K562 (cell line): ENCODE data around the gene JAKMIP2. TPM values are rescaled to one million over a fixed set of nuclear protein-coding genes. Genes with fewer than 3 reads are reported as not detected.

ENCODE experiments used
- ATAC-seq: fragments of 200-7000 bp; cut with Tn5 transposase; 3 replicates; pipeline ENCODE4 v1.9.1; 2020; ENCODE audit warnings: moderate library complexity
- BruUV-seq: library from RNA; stranded (reverse); fragments of 400-500 nt; replicated peaks from 2 replicates; lab custom pipeline; 2021; lab: Mats Ljungman, UMichigan
- CTCF ChIA-PET: fragments of 300-600 bp; formaldehyde crosslinking; extraction: SDS; loops from one replicate; lab custom pipeline; 2021; ENCODE audit warnings: low intra/inter-chr PET ratio; lab: Yijun Ruan, JAX
- POLR2A ChIA-PET: fragments of 300-600, 350-650 bp; sonication (Branson Sonifier 250); formaldehyde crosslinking; extraction: SDS; loops from one replicate; lab custom pipeline; 2021; ENCODE audit warnings: antibody characterized with exemption, inconsistent platforms; lab: Yijun Ruan, JAX
- DNase-seq, 4 experiments: peaks; one replicate each; pipeline versions ENCODE4 v3.0.0 to v3.0.0-alpha.2; 2011 to 2018; ENCODE audit warnings: low spot score in 3 of 4, mixed read lengths in 3 of 4; ENCODE audit errors: extremely low read depth in 1 of 4
- FAIRE-seq: peaks from 2 replicates; lab custom pipeline; 2011; peaks lifted over from hg19 to GRCh38; lab: Jason Lieb, UNC
- H2AFZ ChIP-seq: 2 replicates; pipeline ENCODE4 v1.6.0; 2011; ENCODE audit warnings: low read depth, low read length, control low read depth, inconsistent platforms
- H3K27ac ChIP-seq: fragments of 200-600 bp; 3 replicates; pipeline ENCODE4 v1.8.0; 2011; ENCODE audit warnings: low read depth, mild to moderate bottlenecking, control low read depth, inconsistent platforms, low read length, moderate library complexity, mixed read lengths; ENCODE audit errors: extremely low read depth
- H3K27me3 ChIP-seq, 2 experiments: fragments of 300-600 bp in 1 of 2; 2 replicates in 1 of 2; 3 replicates in 1 of 2; pipeline versions ENCODE4 v1.6.0 to v1.8.0; 2011; ENCODE audit warnings: inconsistent platforms in 2 of 2, low read length in 2 of 2, mild to moderate bottlenecking in 1 of 2, mixed read lengths in 1 of 2, moderate library complexity in 1 of 2; ENCODE audit not compliant: control insufficient read depth in 2 of 2, insufficient read depth in 2 of 2
- H3K36me3 ChIP-seq: fragments of 300-600 bp; 3 replicates; pipeline ENCODE4 v1.8.0; 2011; ENCODE audit warnings: mild to moderate bottlenecking, low read length, inconsistent platforms; ENCODE audit not compliant: control insufficient read depth, insufficient read depth
- H3K4me1 ChIP-seq, 2 experiments: fragments of 200-600 bp in 1 of 2; replicated peaks in 1 of 2; 2 replicates in 1 of 2; 3 replicates in 1 of 2; pipeline versions ENCODE4 v1.5.1 to v1.8.0; 2011; ENCODE audit warnings: inconsistent platforms in 2 of 2, low read length in 2 of 2, mild to moderate bottlenecking in 1 of 2, mixed read lengths in 1 of 2, moderate library complexity in 1 of 2; ENCODE audit not compliant: control insufficient read depth in 2 of 2, insufficient read depth in 2 of 2
- H3K4me2 ChIP-seq: 2 replicates; pipeline ENCODE4 v1.6.1; 2011; ENCODE audit warnings: low read length, control low read depth, inconsistent platforms, mixed read lengths; ENCODE audit not compliant: insufficient read depth
- H3K4me3 ChIP-seq: fragments of 200-600 bp; sonication (generic), shearing (Covaris generic); 2 replicates; pipeline ENCODE4 v1.5.1; 2016; ENCODE audit warnings: control low read depth, inconsistent platforms
- H3K79me2 ChIP-seq: fragments of 200-600 bp; 3 replicates; pipeline ENCODE4 v1.8.0; 2011; ENCODE audit warnings: low read length, inconsistent platforms; ENCODE audit not compliant: control insufficient read depth, insufficient read depth
- H3K9ac ChIP-seq, 2 experiments: 2 replicates each; pipeline versions ENCODE4 v1.6.0 to v1.6.1; 2011; ENCODE audit warnings: low read depth in 2 of 2, low read length in 2 of 2, control low read depth in 1 of 2, inconsistent platforms in 1 of 2, mild to moderate bottlenecking in 1 of 2, mixed read lengths in 1 of 2; ENCODE audit not compliant: insufficient read depth in 1 of 2
- H3K9me1 ChIP-seq: one replicate; pipeline ENCODE4 v1.6.0; 2011; ENCODE audit warnings: inconsistent platforms, mild to moderate bottlenecking, low read length, moderate library complexity; ENCODE audit not compliant: control insufficient read depth, insufficient read depth
- H3K9me3 ChIP-seq: replicated peaks from 2 replicates; pipeline ENCODE4 v1.5.1; 2011; ENCODE audit warnings: low read depth, low read length, inconsistent platforms; ENCODE audit not compliant: control insufficient read depth, insufficient read depth
- H4K20me1 ChIP-seq: replicated peaks from 2 replicates; pipeline ENCODE4 v1.6.1; 2011; ENCODE audit warnings: low read length, inconsistent platforms, mixed read lengths; ENCODE audit not compliant: control insufficient read depth, insufficient read depth
- C11orf30 ChIP-seq: fragments of 450-650 bp; IDR thresholded peaks from 2 replicates; pipeline ENCODE4 v1.6.1; 2016; ENCODE audit warnings: low read depth, mild to moderate bottlenecking
- MCM3 ChIP-seq: fragments of 450-650 bp; IDR thresholded peaks from 2 replicates; pipeline ENCODE4 v1.6.1; 2016
- NFE2 ChIP-seq: IDR thresholded peaks from 2 replicates; pipeline ENCODE4 v1.6.1; 2014; ENCODE audit warnings: antibody characterized with exemption, low read depth
- TRIM28 ChIP-seq: fragments of 450-650 bp; IDR thresholded peaks from 2 replicates; pipeline ENCODE4 v1.6.1; 2017
- WGBS: fragments of 100-300 bp; shearing (Covaris generic); methylation state at CpG from one replicate; pipeline ENCODE4 v1.1.6; 2016; ENCODE audit warnings: low coverage, mixed read lengths; ENCODE audit not compliant: insufficient coverage; ENCODE audit errors: missing lambda C conversion rate; 5-methylcytosine and 5-hydroxymethylcytosine counted together
- in situ Hi-C: fragments of 300-500 bp; cut with MboI; formaldehyde crosslinking; loops from 4 replicates; pipeline ENCODE4 v1.15.0; 2018; ENCODE audit warnings: inconsistent platforms, mixed read lengths
- intact Hi-C: fragments of 100-400 bp; cut with micrococcal nuclease; formaldehyde crosslinking; loops from 2 replicates; pipeline ENCODE4 v1.14.2; 2022
- polyA plus RNA-seq, 8 experiments: library from polyadenylated mRNA; depleted of rRNA in 4 of 8; stranded (reverse) in 5 of 8; unstranded in 3 of 8; fragments of >200 nt; fragmentation: Nextera tagmentation in 2 of 8; fragmentation: Illumina TruSeq in 1 of 8; extraction: Ambion mirVana in 2 of 8; extraction: Trizol in 1 of 8; gene quantifications; 2 replicates each; pipeline versions ENCODE4 v1.2.1 to v1.2.3, GENCODE V29; 2011 to 2014; ENCODE audit warnings: inconsistent platforms in 1 of 8, missing spikeins in 1 of 8
- total RNA-seq, 7 experiments: library from RNA; depleted of rRNA in 6 of 7; stranded (reverse); fragments of >200 nt in 6 of 7; fragmentation: Illumina TruSeq in 2 of 7; extraction: Trizol in 2 of 7; gene quantifications; 2 replicates each; pipeline versions ENCODE4 v1.2.1 to v1.2.3, GENCODE V29; 2011 to 2021; ENCODE audit warnings: low replicate concordance in 1 of 7
- TF ChIP-seq, protein P1 (sequence below): sonication (generic); formaldehyde crosslinking; IDR thresholded peaks from 2 replicates; pipeline ENCODE4 v1.8.0; 2022; ENCODE audit warnings: mild to moderate bottlenecking, missing genetic modification reagents
- TF ChIP-seq, protein P2 (sequence below), 2 experiments: fragments of 450-650 bp; IDR thresholded peaks; 2 replicates each; pipeline ENCODE4 v1.6.1; 2018; ENCODE audit warnings: mild to moderate bottlenecking in 2 of 2, low read depth in 1 of 2; ENCODE audit not compliant: partially characterized antibody in 2 of 2

The JAKMIP2 gene
- total and polyA plus RNA-seq, 9 of the 15 experiments (the other 6 are each of a cell fraction or from before 2014, with no cell fraction given) = not detected

DNA sequence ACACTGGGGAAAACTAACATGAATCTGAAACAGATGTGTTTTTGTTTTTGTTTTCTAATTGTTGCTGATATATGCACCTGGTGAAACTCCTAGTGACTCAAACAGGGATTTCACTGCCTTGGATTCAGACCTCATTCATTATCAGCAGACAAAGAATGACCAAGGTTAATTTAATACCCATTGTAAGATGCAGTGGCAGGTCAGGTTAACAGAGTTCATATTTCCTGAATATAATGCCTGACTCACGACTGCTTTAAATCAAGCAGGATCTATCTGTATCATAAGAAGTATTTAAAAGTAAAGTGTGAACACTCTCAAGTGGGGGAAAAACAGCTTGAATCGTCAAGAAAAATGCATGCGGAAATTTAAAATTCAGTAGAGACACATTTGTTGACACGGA lies 5.5 kb downstream of the JAKMIP2 start:
- no peak for FAIRE-seq
- Histone ChIP-seq H2AFZ (no peak overlapping the region), H3K4me1 (no peaks in the 10 kb centered on the region), H3K27me3 (no peaks in the 10 kb centered on the region), H3K9ac (no peak overlapping the region), H3K4me2 (no peak overlapping the region), H3K4me3 (no peak overlapping the region), H4K20me1 (no peaks in the 10 kb centered on the region), H3K79me2 (no peaks in the 10 kb centered on the region), H3K36me3 (no peaks in the 10 kb centered on the region), H3K9me1 (no peaks in the 10 kb centered on the region), H3K9me3 (no peaks in the 10 kb centered on the region), H3K27ac (no peak overlapping the region)
- in situ Hi-C loops = no loop called here
- ATAC-seq = no peak
- BruUV-seq = no TSS peak
- 8% methylated on average over 4 of the region's 4 CpGs for WGBS
- POLR2A ChIA-PET = no interaction called here
- intact Hi-C loops = no loop called here
- no peak for TF ChIP-seq MCM3
- TF ChIP-seq, protein P1, sequence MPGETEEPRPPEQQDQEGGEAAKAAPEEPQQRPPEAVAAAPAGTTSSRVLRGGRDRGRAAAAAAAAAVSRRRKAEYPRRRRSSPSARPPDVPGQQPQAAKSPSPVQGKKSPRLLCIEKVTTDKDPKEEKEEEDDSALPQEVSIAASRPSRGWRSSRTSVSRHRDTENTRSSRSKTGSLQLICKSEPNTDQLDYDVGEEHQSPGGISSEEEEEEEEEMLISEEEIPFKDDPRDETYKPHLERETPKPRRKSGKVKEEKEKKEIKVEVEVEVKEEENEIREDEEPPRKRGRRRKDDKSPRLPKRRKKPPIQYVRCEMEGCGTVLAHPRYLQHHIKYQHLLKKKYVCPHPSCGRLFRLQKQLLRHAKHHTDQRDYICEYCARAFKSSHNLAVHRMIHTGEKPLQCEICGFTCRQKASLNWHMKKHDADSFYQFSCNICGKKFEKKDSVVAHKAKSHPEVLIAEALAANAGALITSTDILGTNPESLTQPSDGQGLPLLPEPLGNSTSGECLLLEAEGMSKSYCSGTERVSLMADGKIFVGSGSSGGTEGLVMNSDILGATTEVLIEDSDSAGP (CRISPR knock-in tag) = no peak
- TF ChIP-seq NFE2 = no peak
- no peak for TF ChIP-seq C11orf30
- TF ChIP-seq TRIM28 = no peak
- TF ChIP-seq, protein P2, sequence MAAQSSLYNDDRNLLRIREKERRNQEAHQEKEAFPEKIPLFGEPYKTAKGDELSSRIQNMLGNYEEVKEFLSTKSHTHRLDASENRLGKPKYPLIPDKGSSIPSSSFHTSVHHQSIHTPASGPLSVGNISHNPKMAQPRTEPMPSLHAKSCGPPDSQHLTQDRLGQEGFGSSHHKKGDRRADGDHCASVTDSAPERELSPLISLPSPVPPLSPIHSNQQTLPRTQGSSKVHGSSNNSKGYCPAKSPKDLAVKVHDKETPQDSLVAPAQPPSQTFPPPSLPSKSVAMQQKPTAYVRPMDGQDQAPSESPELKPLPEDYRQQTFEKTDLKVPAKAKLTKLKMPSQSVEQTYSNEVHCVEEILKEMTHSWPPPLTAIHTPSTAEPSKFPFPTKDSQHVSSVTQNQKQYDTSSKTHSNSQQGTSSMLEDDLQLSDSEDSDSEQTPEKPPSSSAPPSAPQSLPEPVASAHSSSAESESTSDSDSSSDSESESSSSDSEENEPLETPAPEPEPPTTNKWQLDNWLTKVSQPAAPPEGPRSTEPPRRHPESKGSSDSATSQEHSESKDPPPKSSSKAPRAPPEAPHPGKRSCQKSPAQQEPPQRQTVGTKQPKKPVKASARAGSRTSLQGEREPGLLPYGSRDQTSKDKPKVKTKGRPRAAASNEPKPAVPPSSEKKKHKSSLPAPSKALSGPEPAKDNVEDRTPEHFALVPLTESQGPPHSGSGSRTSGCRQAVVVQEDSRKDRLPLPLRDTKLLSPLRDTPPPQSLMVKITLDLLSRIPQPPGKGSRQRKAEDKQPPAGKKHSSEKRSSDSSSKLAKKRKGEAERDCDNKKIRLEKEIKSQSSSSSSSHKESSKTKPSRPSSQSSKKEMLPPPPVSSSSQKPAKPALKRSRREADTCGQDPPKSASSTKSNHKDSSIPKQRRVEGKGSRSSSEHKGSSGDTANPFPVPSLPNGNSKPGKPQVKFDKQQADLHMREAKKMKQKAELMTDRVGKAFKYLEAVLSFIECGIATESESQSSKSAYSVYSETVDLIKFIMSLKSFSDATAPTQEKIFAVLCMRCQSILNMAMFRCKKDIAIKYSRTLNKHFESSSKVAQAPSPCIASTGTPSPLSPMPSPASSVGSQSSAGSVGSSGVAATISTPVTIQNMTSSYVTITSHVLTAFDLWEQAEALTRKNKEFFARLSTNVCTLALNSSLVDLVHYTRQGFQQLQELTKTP (IDR thresholded peaks at IDR 0.05; ENCODE audit: low read depth in 1 of 2, partially characterized antibody in 2 of 2) = no peak
- no peak for DNase-seq
- CTCF ChIA-PET = no interaction called here
